Hippocampal formation (tissue), 2 donors: Measurements from ENCODE around the gene FHOD3.

Experiments used
- DNase-seq, 2 donors: peaks; one replicate each; lab custom pipeline; 2025; lab: John Stamatoyannopoulos, UW

The FHOD3 gene

DNA sequence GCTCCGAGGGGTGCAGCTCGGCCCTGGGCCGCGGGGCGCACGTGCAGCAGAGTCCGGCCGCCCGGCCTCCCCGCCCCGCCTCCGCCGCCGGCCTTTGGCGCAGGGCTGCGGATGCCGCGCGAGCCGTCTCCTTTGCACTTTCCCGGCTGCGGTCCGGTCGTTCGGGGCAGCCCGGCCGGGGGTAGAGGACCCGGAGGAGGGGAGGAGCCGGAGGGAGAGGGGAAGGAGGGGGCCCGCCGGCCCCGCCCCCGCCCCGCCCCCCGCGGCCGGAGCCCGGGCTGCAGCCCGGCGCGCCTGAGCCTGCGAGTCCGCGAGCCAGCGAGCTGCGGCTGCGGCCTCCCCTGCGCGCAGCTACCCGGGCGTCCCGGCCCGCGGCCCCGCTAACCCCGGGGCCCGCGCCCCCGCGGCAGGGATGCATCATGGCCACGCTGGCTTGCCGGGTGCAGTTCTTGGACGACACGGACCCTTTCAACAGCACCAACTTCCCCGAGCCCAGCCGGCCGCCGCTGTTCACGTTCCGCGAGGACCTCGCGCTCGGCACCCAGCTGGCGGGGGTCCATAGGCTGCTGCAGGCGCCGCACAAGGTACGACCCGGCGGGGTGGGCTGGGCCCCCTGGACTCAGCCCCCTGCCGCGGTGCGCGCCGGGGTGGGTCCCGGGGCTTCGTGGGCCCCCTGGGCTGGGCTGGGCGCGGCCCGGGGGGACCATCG lies at the start of gene FHOD3:
TSS of gene FHOD3 (plus strand) at position 297 of the 709 bp plus-strand sequence. CDS start at position 420, 123 bp downstream.
- DNase-seq, result peak; percentile 19 to 49

GRCh38 chr18:36249392-36249791 lies 48.1 kb upstream of the FHOD3 start:
- DNase-seq, result no peak

- no peak for DNase-seq
These were observed 46.7 kb upstream of the FHOD3 start for GRCh38 chr18:36250827-36251226.

GRCh38 chr18:36255072-36255698 lies 42.3 kb upstream of the FHOD3 start:
- DNase-seq, result no peak

DNA sequence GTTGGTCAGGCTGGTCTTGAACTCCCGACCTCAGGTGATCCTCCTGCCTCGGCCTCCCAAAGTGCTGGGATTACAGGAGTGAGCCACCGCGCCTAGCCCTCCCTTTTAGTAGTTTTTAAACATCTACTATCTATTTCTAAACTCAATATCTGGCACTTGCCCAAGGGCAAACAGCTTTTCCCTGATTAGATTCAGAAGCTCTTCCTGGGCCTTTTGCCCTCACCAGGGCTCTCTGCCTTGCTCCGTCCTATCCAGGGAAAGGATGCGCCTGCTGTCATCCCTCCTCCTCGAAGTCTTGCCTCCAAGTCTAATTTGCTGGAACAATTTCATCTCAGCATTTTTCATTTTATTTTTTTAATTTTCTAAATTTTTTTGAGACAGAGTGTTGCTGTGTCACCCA lies 41.4 kb upstream of the FHOD3 start:
- no peak for DNase-seq

GRCh38 chr18:36262971-36263370 lies 34.5 kb upstream of the FHOD3 start:
- DNase-seq, result no peak

DNA sequence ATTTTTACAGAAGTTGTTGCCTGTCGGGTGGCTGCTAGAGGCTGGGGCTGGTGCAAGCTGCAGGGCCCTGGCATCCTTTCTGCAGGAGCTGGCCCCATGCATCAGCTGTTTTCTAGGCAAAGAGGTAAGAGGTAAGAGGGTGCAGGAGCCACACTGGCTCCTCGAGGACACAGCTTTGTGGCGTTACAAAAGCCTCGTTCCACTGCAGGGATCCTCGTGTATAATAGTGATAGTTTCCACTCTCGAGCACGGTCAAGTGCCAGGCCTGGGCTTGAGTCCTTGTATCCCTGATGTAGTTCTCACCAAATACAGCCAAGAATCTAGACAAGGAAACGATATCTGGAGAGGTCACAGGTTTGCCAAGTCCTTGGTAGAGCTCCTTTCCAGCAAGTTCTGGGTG lies 33.2 kb upstream of the FHOD3 start:
- DNase-seq, result no peak

DNA sequence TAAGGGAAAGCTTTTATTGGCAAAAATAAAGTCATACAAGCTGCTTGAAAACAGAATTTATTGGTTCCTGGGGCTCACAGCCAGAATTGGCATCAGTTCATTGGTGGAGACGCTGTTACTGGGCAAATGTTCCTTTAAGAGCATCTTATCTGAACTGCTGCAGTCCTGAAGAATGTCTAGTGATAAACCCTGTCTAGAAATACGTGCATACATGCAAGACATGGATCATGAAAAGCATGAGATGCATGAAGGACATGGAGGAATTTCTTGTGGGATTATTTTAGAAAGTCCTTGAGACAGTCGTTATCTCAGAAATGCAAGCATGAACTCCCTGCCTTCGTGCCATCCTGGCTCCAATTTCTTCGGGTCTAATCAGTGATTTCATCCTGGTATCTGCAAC lies 32.5 kb upstream of the FHOD3 start:
- DNase-seq, result no peak

GRCh38 chr18:36269157-36269556 lies 28.4 kb upstream of the FHOD3 start:
- DNase-seq, result no peak

- no peak for DNase-seq
These were observed 26.4 kb upstream of the FHOD3 start for GRCh38 chr18:36271153-36271552.

GRCh38 chr18:36273347-36273746 lies 24.2 kb upstream of the FHOD3 start:
- DNase-seq, result no peak

GRCh38 chr18:36274083-36274715 lies 23.3 kb upstream of the FHOD3 start:
- DNase-seq, result no peak

- DNase-seq, result no peak
These were observed 22.0 kb upstream of the FHOD3 start for GRCh38 chr18:36275561-36275960.

GRCh38 chr18:36279001-36279400 lies 18.5 kb upstream of the FHOD3 start:
- DNase-seq, result no peak

DNA sequence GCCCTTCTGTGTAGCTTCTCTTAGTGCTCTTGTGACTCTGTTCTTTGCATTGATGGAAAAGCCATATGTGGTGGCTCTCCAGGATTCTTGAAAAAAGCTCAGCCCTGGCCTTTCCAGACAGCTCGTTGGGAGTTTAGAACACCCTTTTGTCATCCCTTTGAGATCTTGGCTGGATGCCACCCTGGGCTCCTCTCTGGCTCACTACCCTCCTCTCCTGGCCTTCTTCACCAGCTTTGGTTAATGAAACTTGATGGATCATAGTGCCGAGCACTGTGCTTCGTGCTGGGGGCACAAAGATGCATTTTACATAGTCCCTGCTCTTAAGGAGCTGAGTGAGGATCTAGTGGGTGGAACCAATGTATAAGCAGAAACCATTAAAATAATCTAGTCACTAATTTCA lies 15.6 kb upstream of the FHOD3 start:
- DNase-seq, result no peak

GRCh38 chr18:36283448-36283847 lies 14.1 kb upstream of the FHOD3 start:
- no peak for DNase-seq

- peak in 1 of 2 donors; percentile 5 for DNase-seq
These were observed 13.2 kb upstream of the FHOD3 start for GRCh38 chr18:36284268-36284667.

DNA sequence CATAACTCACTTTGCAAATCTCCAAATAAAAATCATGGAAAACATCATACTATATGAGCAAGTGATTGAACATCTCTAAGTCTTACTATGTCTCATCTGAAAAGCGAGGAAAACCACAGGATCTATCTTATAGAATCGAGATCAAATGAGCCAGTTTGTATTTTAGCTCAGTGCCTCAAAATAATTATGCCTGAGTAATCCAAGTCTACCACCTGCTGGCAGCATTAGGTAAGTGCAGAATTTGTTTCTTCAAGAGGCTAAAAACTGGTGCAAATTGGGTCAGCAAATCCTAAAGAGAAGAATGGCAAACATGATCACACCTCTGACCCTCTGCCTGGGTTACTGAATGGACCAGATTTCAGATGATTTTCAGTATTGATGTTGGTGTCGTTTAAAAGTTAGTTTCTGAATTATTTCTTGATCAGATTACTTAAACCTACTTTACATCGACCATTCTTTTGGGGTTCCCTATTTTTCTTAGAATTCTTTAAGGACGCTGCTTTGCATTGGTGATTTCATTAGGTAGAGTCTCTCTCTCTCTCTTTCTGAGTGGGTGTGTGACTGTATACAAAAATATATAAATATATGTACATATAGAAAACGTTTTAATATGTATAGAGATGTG lies 12.7 kb upstream of the FHOD3 start:
- peak in 1 of 2 donors; percentile 72 for DNase-seq

DNA sequence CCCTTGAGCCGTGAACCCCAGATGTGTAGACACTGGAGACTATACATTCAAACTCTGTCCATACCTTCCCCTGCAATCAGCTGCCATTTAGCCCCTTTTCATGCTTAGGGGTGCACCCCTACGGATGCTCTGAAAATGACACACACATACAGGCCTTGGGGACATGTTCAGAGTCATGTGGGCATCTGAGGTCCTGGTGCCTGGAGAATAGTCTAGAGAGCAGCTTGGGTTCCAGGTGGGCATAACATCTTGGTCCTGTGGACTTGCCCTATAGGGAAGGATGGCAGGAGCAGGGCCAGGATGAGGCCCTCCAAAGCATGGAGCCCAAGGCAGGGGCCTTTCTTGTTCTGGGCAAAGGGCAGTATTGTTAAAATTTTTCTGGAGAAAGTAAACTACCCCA lies 9.9 kb upstream of the FHOD3 start:
- DNase-seq, result no peak

DNA sequence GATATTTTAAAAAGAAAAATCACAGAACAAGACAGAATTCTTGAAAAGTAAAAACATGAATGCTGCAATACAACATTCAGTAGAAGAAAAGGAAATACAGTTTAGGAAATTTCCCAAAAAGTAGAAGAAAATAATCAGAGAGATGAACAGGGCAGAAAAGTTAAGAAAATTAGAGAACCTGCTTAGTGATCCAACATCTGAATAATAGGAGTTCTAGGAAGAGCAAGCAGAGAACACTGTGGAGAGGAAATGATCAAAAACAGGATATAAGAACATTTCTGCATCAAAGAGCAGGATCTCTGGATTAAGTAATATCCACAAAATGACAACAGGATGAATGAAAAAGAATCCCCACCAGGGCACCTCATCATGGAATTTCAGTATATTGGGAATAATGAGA lies 8.8 kb upstream of the FHOD3 start:
- no peak for DNase-seq

- no peak for DNase-seq
These were observed 3.5 kb upstream of the FHOD3 start for GRCh38 chr18:36294031-36294430.

DNA sequence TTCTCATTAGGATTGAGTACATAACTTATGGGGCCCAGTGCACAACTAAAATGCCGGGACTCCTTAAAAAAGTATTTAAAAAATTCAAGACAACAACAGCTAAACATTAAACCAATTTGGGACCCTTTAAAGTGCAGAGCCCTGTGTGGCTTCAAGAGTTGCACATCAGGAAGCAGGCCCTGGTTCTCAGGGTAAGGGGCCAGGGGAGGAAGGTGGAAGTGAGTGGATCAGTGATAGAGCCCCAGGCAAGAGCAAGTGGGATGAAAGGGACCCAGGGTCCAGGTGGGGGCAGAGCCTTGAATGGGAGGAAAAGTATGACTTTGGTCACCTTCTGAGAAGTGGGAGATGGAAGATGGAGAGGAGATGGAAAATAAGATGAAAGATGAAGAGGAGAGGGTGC lies 2.3 kb upstream of the FHOD3 start:
- no peak for DNase-seq

- DNase-seq, result no peak
These were observed 1.6 kb upstream of the FHOD3 start for GRCh38 chr18:36295880-36296301.
